ENCODE data around the gene APEH.

Gene APEH

DNA sequence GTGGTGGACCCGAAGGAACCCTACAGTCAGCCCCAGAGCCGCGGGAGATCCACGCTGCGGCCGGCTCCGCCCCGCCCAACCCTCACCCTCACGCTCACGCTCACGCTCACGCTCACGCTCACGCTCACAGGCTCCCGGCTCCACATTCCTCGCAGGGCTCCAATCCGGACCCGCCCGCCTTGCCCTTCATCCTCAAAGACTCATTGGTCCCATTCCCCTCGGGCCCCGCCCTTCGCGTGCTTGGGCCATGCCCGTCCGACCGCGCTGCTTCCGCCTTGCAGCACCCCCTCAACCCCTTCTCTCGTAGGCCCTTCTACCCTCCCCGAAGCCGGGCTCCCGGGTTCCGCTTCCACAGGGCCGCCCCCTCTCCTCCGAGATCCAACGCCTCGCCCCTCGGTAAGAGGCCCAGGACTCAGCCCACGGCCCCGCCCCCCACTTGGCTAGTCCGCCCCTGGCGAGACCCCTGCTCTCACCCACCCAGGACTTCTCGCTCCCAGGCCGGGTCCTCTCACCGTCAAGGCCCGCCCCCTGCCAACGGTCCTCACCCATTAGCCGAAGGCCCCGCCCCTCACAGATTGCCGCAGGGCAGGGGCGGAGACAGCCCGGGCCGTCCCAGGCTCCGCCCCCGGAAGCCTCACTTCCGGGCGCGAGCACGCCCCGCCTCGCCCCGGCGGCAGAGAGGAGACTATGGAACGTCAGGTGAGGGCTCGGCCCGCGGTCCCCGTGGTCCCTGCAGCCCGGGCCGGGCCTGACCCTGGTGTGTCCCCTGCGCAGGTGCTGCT is at the start of gene APEH:
Gene APEH, plus strand, starts transcription at position 637 of the 782 bp plus-strand sequence. Its CDS starts 51 bp downstream, at position 688.
- no peak for DNase-seq

DNA sequence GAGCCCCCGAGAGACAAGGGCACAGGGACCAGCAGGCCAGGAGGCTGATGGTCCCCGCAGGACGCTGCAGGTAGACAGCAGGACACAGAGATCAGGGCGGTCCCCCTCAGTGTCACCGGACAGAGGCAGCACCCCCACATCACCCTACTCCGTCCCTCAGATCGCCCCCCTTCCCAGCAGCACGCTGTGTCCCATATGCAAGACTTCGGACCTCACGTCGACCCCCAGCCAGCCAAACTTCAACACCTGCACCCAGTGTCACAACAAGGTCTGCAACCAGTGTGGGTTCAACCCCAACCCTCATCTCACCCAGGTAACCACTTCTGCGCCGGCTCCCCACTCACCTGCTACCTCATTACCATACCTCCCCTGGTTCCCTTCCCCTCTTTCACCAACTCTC is 49.1 kb upstream of the APEH start:
- DNase-seq = no peak

DNA sequence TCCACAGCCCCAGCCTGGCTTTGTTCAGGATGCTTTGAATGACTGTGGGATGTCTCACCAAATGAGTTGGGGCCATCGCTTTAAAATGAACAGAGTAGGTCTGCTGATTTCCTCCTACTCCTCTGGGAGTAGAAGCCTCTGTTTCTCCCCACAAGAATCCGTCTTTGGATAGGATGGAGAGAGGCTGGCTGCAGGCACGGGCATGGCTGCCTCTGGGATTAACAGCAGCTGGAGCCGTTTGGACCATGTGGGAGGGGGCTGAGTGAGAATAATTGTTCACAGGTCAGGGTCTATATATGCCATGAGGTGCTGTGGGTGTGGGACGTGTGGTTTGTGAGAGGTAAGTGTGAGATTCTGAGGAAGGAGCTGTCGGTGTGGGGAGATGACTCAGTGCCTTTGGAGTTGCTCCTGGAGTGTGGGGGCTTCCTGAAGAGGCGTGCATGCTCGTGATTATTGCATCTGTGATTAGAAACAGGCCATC is 48.0 kb upstream of the APEH start:
- no peak for DNase-seq

GRCh38 chr3:49626796-49627195 is 47.4 kb upstream of the APEH start:
- DNase-seq = no peak

DNA sequence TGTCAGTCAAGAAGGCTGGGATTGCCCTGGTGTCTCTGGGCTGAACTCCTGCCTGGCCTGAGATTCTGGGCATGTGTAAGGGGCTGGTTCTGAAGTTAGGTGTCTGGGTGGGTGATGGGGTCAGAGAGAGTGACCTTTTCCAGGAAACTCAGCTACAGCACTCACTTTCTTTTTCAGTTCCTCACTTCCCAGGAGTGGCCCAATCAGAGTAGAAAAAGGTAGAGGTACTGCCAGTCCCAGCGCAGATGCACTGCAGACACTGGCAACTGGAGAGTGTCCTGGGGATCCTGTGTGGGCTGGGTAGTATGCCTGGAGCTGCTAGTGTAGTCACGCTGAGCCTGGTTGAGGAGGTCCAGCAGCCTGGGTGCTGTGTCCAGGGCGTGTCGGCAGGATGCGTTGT is 46.5 kb upstream of the APEH start:
- DNase-seq = no peak

DNA sequence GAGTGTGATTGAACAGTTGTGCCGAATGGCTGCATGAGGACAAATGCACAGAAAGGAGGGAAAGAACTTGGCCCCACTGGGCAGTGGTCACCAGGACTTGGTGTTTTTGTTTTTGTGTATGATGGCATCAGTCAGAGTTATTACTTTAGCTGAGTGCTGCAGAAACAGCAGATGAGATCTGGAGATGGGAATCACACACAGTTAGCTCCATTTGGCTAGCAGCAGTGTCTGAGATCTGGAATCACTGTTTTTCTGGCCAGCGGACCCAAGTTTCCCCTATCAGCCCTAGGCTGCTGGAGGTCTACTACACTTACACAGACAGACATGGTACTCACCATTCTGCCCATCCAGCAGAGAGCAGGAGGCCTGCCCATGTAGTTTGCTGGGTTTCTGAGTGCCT is 45.9 kb upstream of the APEH start:
- DNase-seq = no peak

GRCh38 chr3:49629451-49629850 is 44.7 kb upstream of the APEH start:
- DNase-seq = no peak

DNA sequence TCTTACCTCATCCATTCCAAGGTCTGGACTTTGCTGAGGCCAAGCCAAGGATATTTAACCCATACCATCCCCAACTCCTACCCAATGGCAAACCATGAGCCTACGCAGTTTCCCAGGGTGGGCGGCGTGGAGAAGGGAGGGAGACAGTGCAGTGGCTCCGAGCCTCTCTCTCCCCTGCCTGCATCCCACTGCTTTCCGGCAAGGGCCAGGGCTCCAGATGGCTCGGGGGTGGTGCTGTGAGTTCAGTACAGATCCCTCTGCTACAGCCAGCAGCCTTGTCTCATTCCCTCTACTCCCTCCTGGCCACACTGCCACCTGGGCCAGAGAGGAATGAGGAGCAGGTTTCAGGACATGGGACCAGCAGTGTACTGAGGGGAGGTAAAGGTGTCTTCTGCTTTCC is 44.3 kb upstream of the APEH start:
- DNase-seq = no peak

DNA sequence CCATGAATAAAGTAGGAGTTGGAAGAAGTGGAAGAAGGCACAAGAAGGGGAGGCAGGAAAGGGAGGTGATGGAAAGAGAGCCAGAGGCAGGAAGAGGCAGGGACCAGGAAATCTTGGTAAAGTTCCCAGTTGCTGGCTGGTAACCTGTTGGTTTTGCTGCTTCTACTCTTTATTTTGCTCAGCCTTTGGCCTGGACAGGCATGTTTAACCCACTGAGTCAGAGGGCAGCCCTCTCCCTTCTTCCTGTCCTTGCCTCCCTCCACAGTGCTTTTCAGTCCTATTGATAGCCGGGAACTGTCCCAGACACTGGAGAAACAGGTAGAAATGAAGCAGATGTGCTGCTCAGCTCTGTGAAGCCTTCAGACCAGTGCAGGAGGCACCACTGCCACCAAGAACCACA is 43.4 kb upstream of the APEH start:
- no peak for DNase-seq

GRCh38 chr3:49634736-49635135 is 39.4 kb upstream of the APEH start:
- DNase-seq = no peak

GRCh38 chr3:49636883-49637609 is 37.1 kb upstream of the APEH start:
- no peak for DNase-seq

DNA sequence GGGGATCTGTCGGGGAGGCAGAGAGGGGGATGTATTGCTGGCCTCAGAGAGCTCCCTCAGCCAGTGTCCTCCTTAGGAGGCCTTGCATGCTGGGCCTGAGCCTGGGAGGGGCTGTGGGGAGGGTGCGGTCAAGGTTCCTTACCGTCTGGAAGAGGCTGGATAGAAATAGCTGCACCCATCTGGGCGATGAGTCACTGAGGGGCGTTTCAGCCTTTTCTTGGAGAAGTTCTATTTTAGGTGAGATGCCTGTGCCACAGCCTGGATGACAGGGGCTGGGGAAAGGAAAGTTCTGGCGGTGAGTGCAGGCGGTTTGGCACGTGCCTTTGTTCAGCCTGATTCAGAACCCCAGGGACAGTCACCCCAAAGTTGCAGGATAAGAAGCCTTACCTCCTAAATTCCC is 35.7 kb upstream of the APEH start:
- no peak for DNase-seq

- DNase-seq = no peak
Observed at GRCh38 chr3:49639551-49639950, 34.6 kb upstream of the APEH start.

DNA sequence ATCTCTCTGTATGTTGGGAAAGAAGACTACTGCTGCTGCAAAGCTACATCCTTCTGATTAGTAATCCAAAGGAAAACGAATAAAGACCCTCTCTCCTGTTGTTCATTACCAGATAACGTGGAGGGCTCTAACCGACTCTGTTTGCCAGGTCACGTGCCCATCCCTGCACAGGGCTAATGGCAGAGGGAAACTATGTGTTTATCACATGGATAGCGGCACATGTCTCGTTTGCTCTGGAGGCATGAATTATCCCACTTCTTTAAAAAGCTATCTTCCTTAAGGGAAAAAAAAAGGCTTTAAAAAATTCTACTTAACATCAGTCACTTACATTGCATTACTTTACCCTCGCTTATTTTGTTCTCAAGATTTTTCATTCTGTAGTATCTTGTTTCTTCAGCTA is 32.9 kb upstream of the APEH start:
- no peak for DNase-seq

DNA sequence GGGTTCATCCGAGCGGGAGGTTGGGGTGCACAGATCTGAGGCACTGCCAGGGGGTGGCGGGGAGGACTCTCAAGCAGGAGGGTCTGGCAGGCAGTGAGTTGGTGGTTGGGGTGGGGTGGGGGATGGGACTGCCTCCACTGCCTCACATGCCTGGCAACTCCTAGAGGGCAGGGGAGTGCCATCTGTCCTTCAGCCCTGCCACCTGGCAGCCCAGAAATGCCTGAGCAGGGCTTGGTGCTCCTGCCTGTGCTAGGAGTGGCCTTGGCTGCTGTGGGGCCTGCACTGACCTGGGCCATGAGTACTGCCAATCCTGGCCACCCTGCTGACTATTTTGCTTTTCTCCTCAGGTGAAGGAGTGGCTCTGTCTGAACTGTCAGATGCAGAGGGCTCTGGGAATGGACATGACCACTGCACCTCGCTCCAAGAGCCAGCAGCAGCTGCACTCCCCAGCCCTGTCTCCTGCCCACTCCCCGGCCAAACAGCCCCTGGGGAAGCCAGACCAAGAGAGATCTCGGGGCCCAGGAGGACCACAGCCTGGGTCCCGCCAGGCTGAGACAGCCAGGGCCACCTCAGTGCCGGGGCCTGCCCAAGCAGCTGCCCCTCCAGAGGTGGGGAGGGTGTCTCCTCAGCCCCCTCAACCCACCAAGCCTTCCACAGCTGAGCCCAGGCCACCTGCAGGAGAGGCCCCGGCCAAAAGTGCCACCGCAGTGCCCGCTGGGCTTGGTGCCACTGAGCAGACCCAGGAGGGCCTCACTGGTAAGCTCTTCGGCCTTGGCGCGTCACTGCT is 32.0 kb upstream of the APEH start:
- no peak for DNase-seq

DNA sequence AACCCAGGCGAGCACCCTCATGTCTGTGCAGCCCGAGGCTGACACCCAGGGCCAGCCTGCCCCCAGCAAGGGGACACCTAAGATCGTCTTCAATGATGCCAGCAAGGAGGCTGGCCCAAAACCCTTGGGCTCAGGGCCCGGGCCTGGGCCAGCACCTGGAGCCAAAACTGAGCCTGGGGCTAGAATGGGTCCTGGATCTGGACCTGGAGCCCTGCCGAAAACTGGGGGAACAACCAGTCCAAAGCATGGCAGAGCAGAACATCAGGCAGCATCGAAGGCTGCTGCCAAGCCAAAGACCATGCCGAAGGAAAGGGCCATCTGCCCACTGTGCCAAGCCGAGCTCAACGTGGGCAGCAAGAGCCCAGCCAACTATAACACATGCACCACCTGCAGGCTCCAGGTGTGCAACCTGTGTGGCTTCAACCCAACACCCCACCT is 31.4 kb upstream of the APEH start:
- no peak for DNase-seq

DNA sequence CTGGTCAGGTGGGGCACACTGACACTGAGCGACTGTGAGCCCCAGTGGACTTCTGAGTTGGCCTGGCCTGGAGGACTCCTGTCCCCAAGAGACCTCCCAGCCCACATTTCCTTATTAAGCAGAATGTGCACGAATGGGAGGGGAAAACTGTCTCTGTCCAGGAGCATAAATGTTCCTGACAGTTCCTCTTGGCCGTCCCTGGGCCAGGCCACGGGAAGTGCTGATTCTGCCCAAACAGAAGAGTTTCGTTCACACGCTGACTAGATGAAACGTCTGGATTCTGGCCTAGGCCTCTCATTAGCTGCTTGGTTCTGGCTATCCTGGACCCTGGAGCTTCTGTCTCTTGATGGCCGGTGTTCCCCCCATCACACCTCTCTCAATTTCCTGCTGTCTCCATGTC is 29.5 kb upstream of the APEH start:
- no peak for DNase-seq

DNA sequence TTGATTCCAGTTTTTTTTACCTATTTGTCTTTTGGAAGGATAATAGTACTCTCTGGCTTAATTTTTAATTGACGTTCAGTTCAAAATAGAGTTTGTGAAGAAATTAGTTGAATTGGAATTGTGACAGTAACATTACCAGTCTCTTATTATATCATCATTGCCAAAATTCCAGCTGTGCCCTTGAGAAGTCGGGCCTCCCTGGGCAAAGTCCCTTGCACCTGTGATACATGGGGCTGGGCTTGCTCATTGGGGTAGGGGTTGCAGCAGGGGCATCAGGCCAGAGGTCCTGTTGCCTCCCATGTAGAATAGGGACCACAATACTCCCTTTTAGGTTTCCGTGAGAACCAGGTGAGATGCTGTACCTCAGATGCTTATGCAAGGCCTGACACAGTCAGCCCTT is 27.9 kb upstream of the APEH start:
- DNase-seq = no peak

- DNase-seq = no peak
Observed at GRCh38 chr3:49647741-49648140, 26.4 kb upstream of the APEH start.

DNA sequence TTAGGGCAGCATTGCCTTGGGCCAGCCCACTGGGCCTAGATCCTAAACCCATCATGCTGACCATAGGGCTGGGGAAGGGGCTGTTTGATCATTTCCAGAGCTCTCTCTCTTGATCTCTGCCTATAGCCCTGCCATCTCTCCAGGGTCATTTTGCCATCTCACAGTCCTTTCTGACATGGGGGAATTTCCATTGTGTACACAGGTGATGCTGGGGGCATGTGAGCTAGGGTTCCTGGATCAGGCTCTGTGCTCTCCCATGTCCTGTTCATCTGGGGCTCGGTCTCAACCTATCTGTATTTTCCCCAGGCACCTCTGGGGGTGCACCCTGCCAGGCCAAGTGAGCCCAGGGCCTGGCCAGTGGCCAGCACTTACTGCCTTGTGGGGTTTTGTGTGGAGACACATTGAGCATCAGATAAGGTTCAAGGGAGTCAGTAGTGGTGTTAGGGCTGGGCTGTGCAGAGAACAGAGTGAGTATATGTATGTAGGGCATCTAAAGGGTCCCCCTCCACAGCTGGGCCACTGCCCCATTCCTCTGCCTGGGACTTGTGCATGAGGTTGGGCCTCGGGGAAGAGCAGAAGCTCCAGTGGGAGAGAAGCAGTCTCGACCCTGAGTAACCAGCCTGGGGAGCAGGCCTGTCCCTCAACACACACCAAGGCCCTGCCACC is 25.7 kb upstream of the APEH start:
- no peak for DNase-seq

GRCh38 chr3:49649576-49649975 is 24.6 kb upstream of the APEH start:
- DNase-seq = no peak

DNA sequence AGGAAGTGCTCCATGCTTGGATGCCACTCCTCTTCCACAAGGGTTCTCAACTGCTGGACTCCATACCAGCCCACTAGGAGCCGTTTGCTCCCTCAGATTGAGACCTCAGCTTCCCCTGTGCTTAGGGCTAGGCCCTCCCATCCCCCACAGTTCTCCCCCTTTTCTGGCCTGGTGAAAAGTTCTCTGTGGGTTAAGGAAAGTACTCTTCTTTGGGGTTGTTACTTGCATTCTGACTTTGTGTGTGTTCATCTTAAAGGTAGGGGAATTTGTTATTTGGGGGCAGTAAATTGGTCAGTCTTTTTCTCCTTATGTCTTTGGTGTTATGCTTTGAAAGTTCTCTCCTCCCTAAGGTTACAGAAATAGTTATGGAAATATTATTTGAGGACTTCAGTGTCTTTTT is 24.0 kb upstream of the APEH start:
- no peak for DNase-seq

DNA sequence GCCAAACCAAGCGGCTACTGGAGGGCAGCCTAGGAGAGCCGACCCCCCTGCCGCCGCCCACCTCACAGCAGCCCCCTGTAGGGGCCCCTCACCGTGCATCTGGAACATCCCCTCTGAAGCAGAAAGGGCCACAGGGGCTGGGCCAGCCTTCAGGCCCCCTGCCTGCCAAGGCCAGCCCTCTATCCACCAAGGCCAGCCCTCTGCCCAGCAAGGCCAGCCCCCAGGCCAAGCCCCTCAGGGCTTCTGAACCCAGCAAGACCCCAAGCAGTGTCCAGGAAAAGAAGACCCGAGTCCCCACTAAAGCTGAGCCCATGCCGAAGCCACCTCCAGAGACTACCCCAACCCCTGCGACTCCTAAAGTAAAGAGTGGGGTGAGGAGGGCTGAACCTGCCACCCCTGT is 23.5 kb upstream of the APEH start:
- no peak for DNase-seq

Data from GOT3 (cell line).